Fibroblast of the aortic adventitia (primary cell): ENCODE results near the gene PNPLA5. TPM values are rescaled to one million over a fixed set of nuclear protein-coding genes. Genes with fewer than 3 reads are reported as not detected.

Experiments used
- DNase-seq: peaks from one replicate; pipeline ENCODE4 v3.0.0-alpha.2; 2010; ENCODE audit warnings: low read depth
- H3K4me3 ChIP-seq: 2 replicates; pipeline ENCODE4 v1.5.1; 2011; ENCODE audit warnings: low read depth, mild to moderate bottlenecking, control low read depth, low read length, moderate library complexity
- CTCF ChIP-seq: IDR thresholded peaks from 2 replicates; pipeline ENCODE4 v1.5.1; 2011; ENCODE audit warnings: mild to moderate bottlenecking, low read length, control low read depth, inconsistent platforms; ENCODE audit not compliant: insufficient read depth
- total RNA-seq: library from RNA; depleted of rRNA; stranded (reverse); fragments of >200 nt; gene quantifications from 2 replicates; pipeline ENCODE4 v1.2.3, GENCODE V29; 2012; ENCODE audit warnings: low replicate concordance

The PNPLA5 gene
- total RNA-seq, 1 donor, result not detected

- H3K4me3 ChIP-seq, result no peak overlapping the region
- no peak for DNase-seq
- TF ChIP-seq CTCF, result no peak
These were observed 53.1 kb downstream of the PNPLA5 start for GRCh38 chr22:43838571-43839307.

GRCh38 chr22:43838161-43838560, 53.7 kb downstream of the PNPLA5 start:
- no peak overlapping the region for H3K4me3 ChIP-seq
- TF ChIP-seq CTCF, result no peak
- DNase-seq, result no peak

- no peak for TF ChIP-seq CTCF
- H3K4me3 ChIP-seq, result no peak overlapping the region
- no peak for DNase-seq
These were observed 54.1 kb downstream of the PNPLA5 start for GRCh38 chr22:43837666-43838065.

GRCh38 chr22:43835736-43836135, 56.1 kb downstream of the PNPLA5 start:
- DNase-seq, result no peak
- no peak for TF ChIP-seq CTCF
- H3K4me3 ChIP-seq, result no peak overlapping the region

- H3K4me3 ChIP-seq, result no peak overlapping the region
- no peak for TF ChIP-seq CTCF
- DNase-seq, result no peak
These were observed 56.6 kb downstream of the PNPLA5 start for GRCh38 chr22:43835166-43835565.

GRCh38 chr22:43833286-43834240, 58.2 kb downstream of the PNPLA5 start:
- DNase-seq, result no peak
- no peak for TF ChIP-seq CTCF
- no peak overlapping the region for H3K4me3 ChIP-seq
